Neural cell (in vitro differentiated cells): Measurements from ENCODE around the gene UCKL1. TPM values are rescaled to one million over a fixed set of nuclear protein-coding genes. Genes with fewer than 3 reads are reported as not detected.

Source experiments
- H2AFZ ChIP-seq: fragments of 200-600, 300-800 bp; sonication (generic), shearing (Covaris generic); 2 replicates; pipeline ENCODE4 v1.6.0; 2014; ENCODE audit warnings: low read depth, mild to moderate bottlenecking, antibody characterized with exemption, low read length, moderate library complexity
- H3F3A ChIP-seq: fragments of 200-600 bp; shearing (Covaris generic); 2 replicates; pipeline ENCODE4 v1.6.1; 2016; ENCODE audit warnings: mild to moderate bottlenecking, moderate library complexity, mixed read lengths, antibody characterized with exemption, low read length; ENCODE audit not compliant: insufficient read depth, poor library complexity, severe bottlenecking
- H3K27ac ChIP-seq: fragments of 200-600, 300-800 bp; sonication (generic), shearing (Covaris generic); 2 replicates; pipeline ENCODE4 v1.5.1; 2014; ENCODE audit warnings: mild to moderate bottlenecking, low read length, moderate library complexity
- H3K27me3 ChIP-seq: fragments of 300-800, 200-600 bp; sonication (generic), shearing (Covaris generic); 2 replicates; pipeline ENCODE4 v1.6.0; 2014; ENCODE audit warnings: mild to moderate bottlenecking, low read depth, low read length, moderate library complexity; ENCODE audit not compliant: insufficient read depth
- H3K36me3 ChIP-seq: fragments of 300-800, 200-600 bp; sonication (generic), shearing (Covaris generic); 2 replicates; pipeline ENCODE4 v1.5.1; 2014; ENCODE audit warnings: mild to moderate bottlenecking, antibody characterized with exemption, low read length, moderate library complexity; ENCODE audit not compliant: insufficient read depth
- H3K4me2 ChIP-seq: fragments of 300-800, 200-600 bp; sonication (generic), shearing (Covaris generic); 2 replicates; pipeline ENCODE4 v1.6.0; 2014; ENCODE audit warnings: mild to moderate bottlenecking, low read length
- H3K4me3 ChIP-seq: fragments of 300-800, 200-600 bp; sonication (generic), shearing (Covaris generic); 2 replicates; pipeline ENCODE4 v1.5.1; 2014; ENCODE audit warnings: mild to moderate bottlenecking, low read length, moderate library complexity
- H3K79me2 ChIP-seq: fragments of 200-600 bp; shearing (Covaris generic); replicated peaks from 2 replicates; pipeline ENCODE4 v1.6.0; 2014; ENCODE audit warnings: mild to moderate bottlenecking, low read length, moderate library complexity; ENCODE audit not compliant: insufficient read depth
- H3K9ac ChIP-seq: fragments of 300-800, 200-600 bp; sonication (generic), shearing (Covaris generic); 2 replicates; pipeline ENCODE4 v1.6.1; 2016; ENCODE audit warnings: mild to moderate bottlenecking, low read length, mixed read lengths
- H3K9me2 ChIP-seq: fragments of 200-600 bp; shearing (Covaris generic); 2 replicates; pipeline ENCODE4 v1.6.1; 2016; ENCODE audit warnings: mild to moderate bottlenecking, low read length, mixed read lengths; ENCODE audit not compliant: insufficient read depth
- H3K9me3 ChIP-seq: fragments of 200-600, 300-800 bp; sonication (generic), shearing (Covaris generic); 2 replicates; pipeline ENCODE4 v1.6.1; 2016; ENCODE audit warnings: mild to moderate bottlenecking, mixed run types, low read length, moderate library complexity, mixed read lengths
- H4K20me1 ChIP-seq: fragments of 200-600 bp; shearing (Covaris generic); 2 replicates; pipeline ENCODE4 v1.6.1; 2016; ENCODE audit warnings: mild to moderate bottlenecking, mixed run types; ENCODE audit not compliant: insufficient read depth
- CTCF ChIP-seq: fragments of 450-650 bp; IDR thresholded peaks from 2 replicates; pipeline ENCODE4 v1.5.1; 2014; ENCODE audit warnings: antibody characterized with exemption, mild to moderate bottlenecking, moderate library complexity; ENCODE audit not compliant: poor library complexity, severe bottlenecking
- EP300 ChIP-seq: fragments of 450-650 bp; conservative IDR thresholded peaks from 2 replicates; pipeline ENCODE4 v1.6.1; 2014; ENCODE audit warnings: antibody characterized with exemption, mild to moderate bottlenecking, moderate library complexity; ENCODE audit not compliant: poor library complexity, severe bottlenecking
- EZH2 ChIP-seq: fragments of 200-600, 300-800 bp; shearing (Covaris generic), sonication (generic); IDR thresholded peaks from 2 replicates; pipeline ENCODE4 v1.6.1; 2014; ENCODE audit warnings: antibody characterized with exemption, low read length, borderline replicate concordance, mild to moderate bottlenecking; ENCODE audit not compliant: insufficient read depth, poor library complexity, severe bottlenecking
- MXI1 ChIP-seq: fragments of 450-650 bp; conservative IDR thresholded peaks from 2 replicates; pipeline ENCODE4 v1.6.1; 2014; ENCODE audit warnings: antibody characterized with exemption, mild to moderate bottlenecking; ENCODE audit not compliant: poor library complexity, severe bottlenecking
- POLR2AphosphoS5 ChIP-seq: IDR thresholded peaks from 2 replicates; pipeline ENCODE4 v1.6.1; 2012
- RAD21 ChIP-seq: fragments of 450-650 bp; conservative IDR thresholded peaks from 2 replicates; pipeline ENCODE4 v1.6.1; 2014; ENCODE audit warnings: antibody characterized with exemption, mild to moderate bottlenecking, moderate library complexity
- REST ChIP-seq: IDR thresholded peaks from 2 replicates; pipeline ENCODE4 v1.6.1; 2012; ENCODE audit warnings: borderline replicate concordance
- SMC3 ChIP-seq: fragments of 450-650 bp; conservative IDR thresholded peaks from 2 replicates; pipeline ENCODE4 v1.6.1; 2014; ENCODE audit warnings: antibody characterized with exemption, mild to moderate bottlenecking, moderate library complexity; ENCODE audit not compliant: poor library complexity
- TAF1 ChIP-seq: IDR thresholded peaks from 2 replicates; pipeline ENCODE4 v1.6.1; 2012; ENCODE audit warnings: low read depth
- polyA plus RNA-seq: library from polyadenylated mRNA; depleted of rRNA; stranded (reverse); fragments of >200 nt; gene quantifications from 2 replicates; pipeline ENCODE4 v1.2.3, GENCODE V29; 2014

The UCKL1 gene
- polyA plus RNA-seq, 1 donor from 2014 or later = 58.9 TPM

- TF ChIP-seq EZH2 = no peak
- no peak for TF ChIP-seq REST
- TF ChIP-seq EP300 = no peak
- no peak for TF ChIP-seq RAD21
- TF ChIP-seq CTCF = no peak
- no peak for TF ChIP-seq SMC3
- no peak for TF ChIP-seq TAF1
- no peak for TF ChIP-seq MXI1
- no peak for TF ChIP-seq POLR2AphosphoS5
- H3K4me3 ChIP-seq = peak overlapping the region; percentile 71
- H3K9me2 ChIP-seq = no peaks in the 10 kb centered on the region
- no peak overlapping the region for H3K27ac ChIP-seq
- no peak overlapping the region for H2AFZ ChIP-seq
- no peaks in the 10 kb centered on the region for H3F3A ChIP-seq
- H4K20me1 ChIP-seq = no peaks in the 10 kb centered on the region
- peak overlapping the region; percentile 83 for H3K9ac ChIP-seq
- no peaks in the 10 kb centered on the region for H3K9me3 ChIP-seq
- no peaks in the 10 kb centered on the region for H3K36me3 ChIP-seq
- H3K79me2 ChIP-seq = peaks cover 8% of the 10 kb centered on the region
- no peaks in the 10 kb centered on the region for H3K27me3 ChIP-seq
- no peak overlapping the region for H3K4me2 ChIP-seq
These were observed 14.7 kb upstream of the UCKL1 start for GRCh38 chr20:63970714-63971431.

GRCh38 chr20:63969838-63970713, 13.9 kb upstream of the UCKL1 start, which contains the start of gene ZNF512B:
TSS of gene ZNF512B (minus strand) at chr20:63969930. CDS start at chr20:63967950, 1,980 bp downstream.
- peaks cover 8% of the 10 kb centered on the region for H3K79me2 ChIP-seq
- H3K27ac ChIP-seq = peak within 1 kb of the TSS; percentile 44
- no peaks in the 10 kb centered on the region for H3K9me2 ChIP-seq
- H3K4me3 ChIP-seq = peak within 1 kb of the TSS; percentile 84
- peak within 1 kb of the TSS; percentile 1 for H2AFZ ChIP-seq
- no peaks in the 10 kb centered on the region for H3K9me3 ChIP-seq
- H3K27me3 ChIP-seq = no peaks in the 10 kb centered on the region
- TF ChIP-seq SMC3 (no peak), EP300 (no peak), POLR2AphosphoS5 (peak; percentile 56), EZH2 (no peak), MXI1 (no peak)
- peak within 1 kb of the TSS; percentile 90 for H3K9ac ChIP-seq
- H3K4me2 ChIP-seq = peak within 1 kb of the TSS; percentile 88
- no peaks in the 10 kb centered on the region for H3F3A ChIP-seq
- H4K20me1 ChIP-seq = no peaks in the 10 kb centered on the region
- H3K36me3 ChIP-seq = no peaks in the 10 kb centered on the region
